A549 (cell line): ENCODE results near the gene PI4K2B. TPM values are rescaled to one million over a fixed set of nuclear protein-coding genes. Genes with fewer than 3 reads are reported as not detected.

ENCODE experiments used
- CBX2 ChIP-seq: fragments of 200-600 bp; sonication (generic); IDR thresholded peaks from 2 replicates; pipeline ENCODE4 v1.6.1; 2016; ENCODE audit warnings: low read depth, mild to moderate bottlenecking, borderline replicate concordance
- CEBPB ChIP-seq, 2 experiments: fragments of >200 bp in 1 of 2; sonication (Bioruptor Twin) in 1 of 2; formaldehyde crosslinking in 1 of 2; IDR thresholded peaks; 2 replicates each; pipeline ENCODE4 v1.6.1; 2012 to 2016
- CHD2 ChIP-seq: fragments of 150-350 bp; IDR thresholded peaks from 2 replicates; pipeline ENCODE4 v1.6.1; 2014; ENCODE audit warnings: low read length; ENCODE audit not compliant: partially characterized antibody
- CHD4 ChIP-seq: fragments of 200-600 bp; sonication (generic); IDR thresholded peaks from 2 replicates; pipeline ENCODE4 v1.6.1; 2016; ENCODE audit warnings: antibody characterized with exemption, mild to moderate bottlenecking, borderline replicate concordance
- CTCF ChIP-seq: fragments of >200 bp; sonication (Bioruptor Twin); formaldehyde crosslinking; IDR thresholded peaks from 3 replicates; pipeline ENCODE4 v1.5.1; 2016
- EHMT2 ChIP-seq: fragments of 200-600 bp; sonication (generic); IDR thresholded peaks from 2 replicates; pipeline ENCODE4 v1.6.1; 2016; ENCODE audit warnings: antibody characterized with exemption, low read depth, mild to moderate bottlenecking, moderate library complexity
- EP300 ChIP-seq, 2 experiments: fragments of >200 bp; sonication (Bioruptor Twin); formaldehyde crosslinking; IDR thresholded peaks; 2 replicates in 1 of 2; 3 replicates in 1 of 2; pipeline ENCODE4 v1.6.1; 2016 to 2017
- ESRRA ChIP-seq: fragments of 150-350 bp; IDR thresholded peaks from 2 replicates; pipeline ENCODE4 v1.6.1; 2014; ENCODE audit warnings: mild to moderate bottlenecking, low read length, borderline replicate concordance
- FOSB ChIP-seq: fragments of 250-450 bp; sonication (Bioruptor Pico); IDR thresholded peaks from 2 replicates; pipeline ENCODE4 v1.5.0; 2020; ENCODE audit warnings: mild to moderate bottlenecking, moderate library complexity
- FOXS1 ChIP-seq: fragments of 250-450 bp; sonication (Bioruptor Pico); IDR thresholded peaks from 2 replicates; pipeline ENCODE4 v1.5.0; 2020; ENCODE audit warnings: mild to moderate bottlenecking, moderate library complexity
- GATA3 ChIP-seq: IDR thresholded peaks from 2 replicates; pipeline ENCODE4 v1.6.1; 2012; ENCODE audit warnings: borderline replicate concordance
- HOXA7 ChIP-seq: fragments of 250-450 bp; sonication (Bioruptor Pico); IDR thresholded peaks from 2 replicates; pipeline ENCODE4 v1.5.0; 2020; ENCODE audit warnings: mild to moderate bottlenecking, moderate library complexity
- HOXB13 ChIP-seq: fragments of 250-450 bp; sonication (Bioruptor Pico); IDR thresholded peaks from 2 replicates; pipeline ENCODE4 v1.5.0; 2020; ENCODE audit warnings: low read depth, mild to moderate bottlenecking, moderate library complexity
- HOXB5 ChIP-seq: fragments of 250-450 bp; sonication (Bioruptor Pico); IDR thresholded peaks from 2 replicates; pipeline ENCODE4 v1.5.0; 2020; ENCODE audit warnings: mild to moderate bottlenecking, moderate library complexity
- JUN ChIP-seq, 2 experiments: fragments of >200 bp; sonication (Bioruptor Twin); formaldehyde crosslinking; IDR thresholded peaks; 2 replicates in 1 of 2; 3 replicates in 1 of 2; pipeline ENCODE4 v1.6.1; 2016 to 2017
- KDM5A ChIP-seq: fragments of 200-600 bp; sonication (generic); IDR thresholded peaks from 2 replicates; pipeline ENCODE4 v1.6.1; 2016; ENCODE audit warnings: antibody characterized with exemption, mild to moderate bottlenecking
- MAFK ChIP-seq: fragments of 450-650 bp; IDR thresholded peaks from 2 replicates; pipeline ENCODE4 v1.6.1; 2014; ENCODE audit not compliant: partially characterized antibody
- MAZ ChIP-seq: fragments of 150-350 bp; IDR thresholded peaks from 2 replicates; pipeline ENCODE4 v1.6.1; 2014; ENCODE audit warnings: antibody characterized with exemption, low read depth, low read length, borderline replicate concordance
- MYC ChIP-seq: IDR thresholded peaks from 2 replicates; pipeline ENCODE4 v1.6.1; 2012; ENCODE audit warnings: mild to moderate bottlenecking, inconsistent platforms, low read length, improper control_type of control experiment, borderline replicate concordance
- NFE2L2 ChIP-seq: fragments of 150-350 bp; conservative IDR thresholded peaks from 2 replicates; pipeline ENCODE4 v1.6.1; 2014; ENCODE audit warnings: low read length
- NPAS2 ChIP-seq: fragments of 250-450 bp; sonication (Bioruptor Pico); IDR thresholded peaks from 2 replicates; pipeline ENCODE4 v1.8.0; 2022; ENCODE audit warnings: mild to moderate bottlenecking, moderate library complexity, borderline replicate concordance
- NR3C1 ChIP-seq: fragments of >200 bp; sonication (Bioruptor Twin); formaldehyde crosslinking; IDR thresholded peaks from 3 replicates; pipeline ENCODE4 v1.6.1; 2017
- POLR2A ChIP-seq: IDR thresholded peaks from 2 replicates; pipeline ENCODE4 v1.6.1; 2012; ENCODE audit warnings: mild to moderate bottlenecking, low read length
- POLR2AphosphoS2 ChIP-seq: conservative IDR thresholded peaks from 2 replicates; pipeline ENCODE4 v1.6.1; 2012; ENCODE audit warnings: low read length, improper control_type of control experiment, inconsistent platforms
- RARB ChIP-seq: fragments of 250-450 bp; sonication (Bioruptor Pico); IDR thresholded peaks from 2 replicates; pipeline ENCODE4 v1.8.0; 2021; ENCODE audit warnings: mild to moderate bottlenecking, moderate library complexity
- RCOR1 ChIP-seq: fragments of 150-350 bp; IDR thresholded peaks from 2 replicates; pipeline ENCODE4 v1.6.1; 2014; ENCODE audit warnings: antibody characterized with exemption, low read length, low read depth
- REST ChIP-seq: fragments of 200-600 bp; sonication (generic); IDR thresholded peaks from 2 replicates; pipeline ENCODE4 v1.6.1; 2016; ENCODE audit warnings: antibody characterized with exemption, mild to moderate bottlenecking, moderate library complexity
- RFX5 ChIP-seq: fragments of 450-650 bp; IDR thresholded peaks from 2 replicates; pipeline ENCODE4 v1.7.1; 2014; ENCODE audit warnings: antibody characterized with exemption, mild to moderate bottlenecking, moderate library complexity
- RNF2 ChIP-seq: fragments of 200-600 bp; sonication (generic); IDR thresholded peaks from 2 replicates; pipeline ENCODE4 v1.6.1; 2016; ENCODE audit warnings: low read depth, mild to moderate bottlenecking, antibody characterized with exemption, moderate library complexity, borderline replicate concordance
- SREBF2 ChIP-seq: fragments of 450-650 bp; IDR thresholded peaks from 2 replicates; pipeline ENCODE4 v1.6.1; 2014; ENCODE audit warnings: mild to moderate bottlenecking, moderate library complexity
- TFCP2L1 ChIP-seq: fragments of 250-450 bp; sonication (Bioruptor Pico); IDR thresholded peaks from 2 replicates; pipeline ENCODE4 v1.5.0; 2021; ENCODE audit warnings: mild to moderate bottlenecking
- ZC3H11A ChIP-seq: fragments of 450-650 bp; IDR thresholded peaks from 2 replicates; pipeline ENCODE4 v1.6.1; 2014; ENCODE audit warnings: antibody characterized with exemption, mild to moderate bottlenecking
- ZFP36 ChIP-seq: fragments of 450-650 bp; IDR thresholded peaks from 2 replicates; pipeline ENCODE4 v1.6.1; 2014; ENCODE audit warnings: borderline replicate concordance; ENCODE audit not compliant: partially characterized antibody
- ZSCAN20 ChIP-seq: fragments of 250-450 bp; sonication (Bioruptor Pico); IDR thresholded peaks from 2 replicates; pipeline ENCODE4 v1.8.0; 2022; ENCODE audit warnings: mild to moderate bottlenecking, moderate library complexity
- polyA plus RNA-seq, 4 experiments: library from polyadenylated mRNA; depleted of rRNA in 3 of 4; stranded (reverse); fragments of >200 nt; fragmentation: RNase III in 1 of 4; extraction: RNeasy Plus Mini Kit Qiagen cat#74134 plus additional on column Dnase treatment in 1 of 4; gene quantifications; 2 replicates in 3 of 4; 3 replicates in 1 of 4; pipeline ENCODE4 v1.2.3, GENCODE V29; 2011 to 2017
- TF ChIP-seq, protein P1 (sequence below): IDR thresholded peaks from 2 replicates; pipeline ENCODE4 v1.6.1; 2012; ENCODE audit warnings: low read depth, borderline replicate concordance
- TF ChIP-seq, protein P2 (sequence below): fragments of >200 bp; sonication (Bioruptor Twin); formaldehyde crosslinking; IDR thresholded peaks from 2 replicates; pipeline ENCODE4 v1.6.1; 2016
- TF ChIP-seq, protein P3 (sequence below): IDR thresholded peaks from 2 replicates; pipeline ENCODE4 v1.6.1; 2012
- TF ChIP-seq, protein P4 (sequence below): fragments of 150-350 bp; IDR thresholded peaks from 2 replicates; pipeline ENCODE4 v1.6.1; 2014; ENCODE audit warnings: low read depth, mild to moderate bottlenecking, low read length

PI4K2B gene
- polyA plus RNA-seq, 2 of the 4 experiments (the other 2 are of a cell fraction) = 7.7 to 8.4 TPM

DNA sequence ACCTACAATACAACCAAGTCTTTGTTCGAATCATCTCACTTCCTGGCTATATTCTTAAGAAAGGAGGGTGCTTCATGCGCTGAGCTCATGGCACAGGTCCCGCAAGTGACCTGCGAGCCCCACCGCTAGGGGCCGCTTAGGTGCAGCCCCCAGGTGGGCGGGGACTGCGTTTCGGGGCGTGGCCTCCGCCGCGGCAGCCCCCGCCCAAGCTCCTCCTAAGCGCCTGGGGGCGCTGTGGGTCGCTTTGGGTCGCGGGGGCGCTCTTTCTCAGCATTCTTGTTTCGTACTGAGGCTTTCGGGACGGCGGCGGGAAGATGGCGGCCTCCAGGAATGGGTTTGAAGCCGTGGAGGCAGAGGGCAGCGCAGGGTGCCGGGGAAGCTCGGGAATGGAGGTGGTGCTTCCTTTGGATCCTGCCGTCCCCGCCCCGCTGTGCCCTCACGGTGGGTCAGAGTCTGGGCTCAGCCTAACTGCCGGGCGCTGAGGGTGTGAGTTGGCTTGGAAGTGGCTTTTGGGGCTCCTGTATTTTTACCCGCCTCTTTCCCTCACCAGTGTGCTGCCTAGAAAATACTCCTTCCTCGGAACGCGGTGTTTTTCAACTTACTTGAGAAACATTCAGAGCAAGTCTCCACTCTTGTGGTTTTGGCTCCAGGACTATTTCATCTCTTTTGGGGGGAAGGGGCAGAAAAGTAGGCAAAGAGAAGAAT, 78.8 kb downstream of the PI4K2B start, which contains the start of gene ZCCHC4 (continued):
- TF ChIP-seq REST = no peak
- no peak for TF ChIP-seq EHMT2
- TF ChIP-seq ZC3H11A = no peak
- no peak for TF ChIP-seq EP300 (IDR thresholded peaks at IDR 0.05)
- TF ChIP-seq NFE2L2 = no peak
- TF ChIP-seq ZFP36 = no peak
- TF ChIP-seq GATA3 = no peak
- no peak for TF ChIP-seq RNF2
- TF ChIP-seq NPAS2 = no peak
- 0 out of 2 replicates have a peak, but pooled peaks have one; percentile 26 for TF ChIP-seq RFX5
- no peak for TF ChIP-seq RARB
- TF ChIP-seq CHD4 = no peak
- no peak for TF ChIP-seq ZSCAN20 (CRISPR knock-in tag)
- no peak for TF ChIP-seq CBX2
- no peak for TF ChIP-seq HOXA7 (CRISPR knock-in tag)
- TF ChIP-seq JUN (IDR thresholded peaks at IDR 0.05) = peak; percentile 47 to 87; a peak in 4 of 5 replicates
- no peak for TF ChIP-seq SREBF2
- no peak for TF ChIP-seq HOXB13 (CRISPR knock-in tag)
- TF ChIP-seq MYC = peak; percentile 53; the same call in 1 of the 2 replicates
- TF ChIP-seq RCOR1 = no peak
- no peak for TF ChIP-seq FOXS1 (CRISPR knock-in tag)
- peak; percentile 51 for TF ChIP-seq POLR2A
- TF ChIP-seq POLR2AphosphoS2 = no peak
- TF ChIP-seq CTCF = peak; percentile 92
- TF ChIP-seq MAFK = no peak
- TF ChIP-seq, protein P1, sequence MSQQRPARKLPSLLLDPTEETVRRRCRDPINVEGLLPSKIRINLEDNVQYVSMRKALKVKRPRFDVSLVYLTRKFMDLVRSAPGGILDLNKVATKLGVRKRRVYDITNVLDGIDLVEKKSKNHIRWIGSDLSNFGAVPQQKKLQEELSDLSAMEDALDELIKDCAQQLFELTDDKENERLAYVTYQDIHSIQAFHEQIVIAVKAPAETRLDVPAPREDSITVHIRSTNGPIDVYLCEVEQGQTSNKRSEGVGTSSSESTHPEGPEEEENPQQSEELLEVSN = 0 out of 2 replicates have a peak, but pooled peaks have one; percentile 45
- TF ChIP-seq KDM5A = peak; percentile 90
- TF ChIP-seq CEBPB (IDR thresholded peaks at IDR 0.05) = no peak
- TF ChIP-seq CHD2 = no peak
- TF ChIP-seq, protein P2, sequence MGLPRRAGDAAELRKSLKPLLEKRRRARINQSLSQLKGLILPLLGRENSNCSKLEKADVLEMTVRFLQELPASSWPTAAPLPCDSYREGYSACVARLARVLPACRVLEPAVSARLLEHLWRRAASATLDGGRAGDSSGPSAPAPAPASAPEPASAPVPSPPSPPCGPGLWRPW = no peak
- no peak for TF ChIP-seq TFCP2L1 (CRISPR knock-in tag)
- TF ChIP-seq HOXB5 (CRISPR knock-in tag) = no peak
- no peak for TF ChIP-seq ESRRA
- TF ChIP-seq NR3C1 = no peak
- TF ChIP-seq, protein P3, sequence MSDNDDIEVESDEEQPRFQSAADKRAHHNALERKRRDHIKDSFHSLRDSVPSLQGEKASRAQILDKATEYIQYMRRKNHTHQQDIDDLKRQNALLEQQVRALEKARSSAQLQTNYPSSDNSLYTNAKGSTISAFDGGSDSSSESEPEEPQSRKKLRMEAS = peak; percentile 65
- TF ChIP-seq, protein P4, sequence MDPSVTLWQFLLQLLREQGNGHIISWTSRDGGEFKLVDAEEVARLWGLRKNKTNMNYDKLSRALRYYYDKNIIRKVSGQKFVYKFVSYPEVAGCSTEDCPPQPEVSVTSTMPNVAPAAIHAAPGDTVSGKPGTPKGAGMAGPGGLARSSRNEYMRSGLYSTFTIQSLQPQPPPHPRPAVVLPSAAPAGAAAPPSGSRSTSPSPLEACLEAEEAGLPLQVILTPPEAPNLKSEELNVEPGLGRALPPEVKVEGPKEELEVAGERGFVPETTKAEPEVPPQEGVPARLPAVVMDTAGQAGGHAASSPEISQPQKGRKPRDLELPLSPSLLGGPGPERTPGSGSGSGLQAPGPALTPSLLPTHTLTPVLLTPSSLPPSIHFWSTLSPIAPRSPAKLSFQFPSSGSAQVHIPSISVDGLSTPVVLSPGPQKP = no peak
- peak; percentile 89; the same call in 1 of the 2 replicates for TF ChIP-seq MAZ
- TF ChIP-seq FOSB = no peak
